Liver (tissue), 9 donors: Measurements from ENCODE around the gene SYT15. TPM values are rescaled to one million over a fixed set of nuclear protein-coding genes. Genes with fewer than 3 reads are reported as not detected.

ENCODE experiments used
- DNase-seq: peaks from one replicate; pipeline ENCODE4 v3.0.0-alpha.2; 2017; ENCODE audit warnings: low spot score
- H3K27ac ChIP-seq, 2 donors: one replicate each; pipeline ENCODE4 v1.7.0; 2013; ENCODE audit warnings: inconsistent platforms in 2 of 2, low read length in 2 of 2, control low read depth in 1 of 2, low read depth in 1 of 2, mild to moderate bottlenecking in 1 of 2
- H3K27me3 ChIP-seq, 4 donors: one replicate each; pipeline versions ENCODE4 v1.6.1 to v1.7.0; 2013; ENCODE audit warnings: low read length in 3 of 4, inconsistent platforms in 1 of 4, mild to moderate bottlenecking in 1 of 4, moderate library complexity in 1 of 4; ENCODE audit not compliant: control insufficient read depth in 4 of 4, insufficient read depth in 4 of 4
- H3K36me3 ChIP-seq, 4 donors: one replicate each; pipeline versions ENCODE4 v1.6.1 to v1.7.0; 2013; ENCODE audit warnings: low read length in 3 of 4, mild to moderate bottlenecking in 3 of 4, low read depth in 1 of 4, moderate library complexity in 1 of 4; ENCODE audit not compliant: control insufficient read depth in 4 of 4, insufficient read depth in 3 of 4
- H3K4me1 ChIP-seq, 4 donors: one replicate each; pipeline versions ENCODE4 v1.6.1 to v1.7.0; 2013; ENCODE audit warnings: low read length in 3 of 4, mild to moderate bottlenecking in 3 of 4, moderate library complexity in 1 of 4; ENCODE audit not compliant: control insufficient read depth in 4 of 4, insufficient read depth in 4 of 4
- H3K4me3 ChIP-seq, 3 donors: one replicate each; pipeline versions ENCODE4 v1.6.1 to v1.7.0; 2013; ENCODE audit warnings: low read length in 3 of 3, control low read depth in 1 of 3, low read depth in 1 of 3, mild to moderate bottlenecking in 1 of 3
- H3K9ac ChIP-seq, 2 donors: one replicate each; pipeline ENCODE4 v1.7.0; 2013; ENCODE audit warnings: low read length in 2 of 2, mild to moderate bottlenecking in 2 of 2, moderate library complexity in 2 of 2, control low read depth in 1 of 2, low read depth in 1 of 2
- H3K9me3 ChIP-seq, 4 donors: one replicate each; pipeline versions ENCODE4 v1.6.1 to v1.7.0; 2013; ENCODE audit warnings: low read length in 3 of 4; ENCODE audit not compliant: control insufficient read depth in 4 of 4
- ATF3 ChIP-seq: IDR thresholded peaks from 2 replicates; pipeline ENCODE4 v1.6.1; 2016; ENCODE audit warnings: antibody characterized with exemption
- CTCF ChIP-seq: fragments of 150-350 bp; IDR thresholded peaks from 2 replicates; pipeline ENCODE4 v1.5.1; 2017; ENCODE audit warnings: improper control_type of control experiment, low read depth, low read length; ENCODE audit not compliant: missing input control
- EGR1 ChIP-seq, 2 donors: IDR thresholded peaks; 2 replicates each; pipeline ENCODE4 v1.6.1; 2016 to 2018; ENCODE audit warnings: antibody characterized with exemption in 2 of 2, low read depth in 2 of 2
- FOXA1 ChIP-seq: IDR thresholded peaks from 2 replicates; pipeline ENCODE4 v1.6.1; 2016; ENCODE audit warnings: antibody characterized with exemption
- FOXA2 ChIP-seq: IDR thresholded peaks from 2 replicates; pipeline ENCODE4 v1.6.1; 2016; ENCODE audit warnings: antibody characterized with exemption
- GABPA ChIP-seq, 2 donors: IDR thresholded peaks in 1 of 2; conservative IDR thresholded peaks in 1 of 2; 2 replicates each; pipeline ENCODE4 v1.6.1; 2016; ENCODE audit warnings: antibody characterized with exemption in 2 of 2, mild to moderate bottlenecking in 1 of 2, moderate library complexity in 1 of 2
- HNF4A ChIP-seq, 2 donors: conservative IDR thresholded peaks; 2 replicates each; pipeline ENCODE4 v1.6.1; 2016; ENCODE audit warnings: antibody characterized with exemption in 2 of 2, mild to moderate bottlenecking in 2 of 2
- HNF4G ChIP-seq: IDR thresholded peaks from 2 replicates; pipeline ENCODE4 v1.6.1; 2016; ENCODE audit warnings: antibody characterized with exemption
- MAX ChIP-seq: IDR thresholded peaks from 2 replicates; pipeline ENCODE4 v1.6.1; 2016; ENCODE audit warnings: antibody characterized with exemption
- NR2F2 ChIP-seq: IDR thresholded peaks from 2 replicates; pipeline ENCODE4 v1.6.1; 2016; ENCODE audit warnings: antibody characterized with exemption
- RAD21 ChIP-seq, 2 donors: IDR thresholded peaks; 2 replicates each; pipeline ENCODE4 v1.6.1; 2016; ENCODE audit warnings: antibody characterized with exemption in 2 of 2, mild to moderate bottlenecking in 2 of 2
- REST ChIP-seq: IDR thresholded peaks from 2 replicates; pipeline ENCODE4 v1.6.1; 2016; ENCODE audit warnings: antibody characterized with exemption, mild to moderate bottlenecking
- RXRA ChIP-seq, 2 donors: IDR thresholded peaks; 2 replicates each; pipeline ENCODE4 v1.6.1; 2017 to 2018; ENCODE audit warnings: antibody characterized with exemption in 2 of 2, mild to moderate bottlenecking in 1 of 2
- SP1 ChIP-seq: IDR thresholded peaks from 2 replicates; pipeline ENCODE4 v1.6.1; 2018; ENCODE audit warnings: antibody characterized with exemption, mild to moderate bottlenecking
- TAF1 ChIP-seq: conservative IDR thresholded peaks from 2 replicates; pipeline ENCODE4 v1.6.1; 2016; ENCODE audit warnings: antibody characterized with exemption, mild to moderate bottlenecking
- YY1 ChIP-seq: IDR thresholded peaks from 2 replicates; pipeline ENCODE4 v1.6.1; 2016; ENCODE audit warnings: antibody characterized with exemption, mild to moderate bottlenecking
- ZBTB33 ChIP-seq: IDR thresholded peaks from 2 replicates; pipeline ENCODE4 v1.6.1; 2016; ENCODE audit warnings: antibody characterized with exemption
- WGBS: extraction: QIAGEN DNeasy Blood & Tissue Kit; methylation state at CpG from one replicate; pipeline ENCODE4 v1.1.7; 2013; 5-methylcytosine and 5-hydroxymethylcytosine counted together
- polyA plus RNA-seq, 2 donors: library from polyadenylated mRNA; stranded (reverse) in 1 of 2; unstranded in 1 of 2; fragments of 200-250 nt in 1 of 2; fragments of >200 nt in 1 of 2; fragmentation: Nextera tagmentation in 1 of 2; extraction: Ambion mirVana in 1 of 2; gene quantifications; one replicate each; pipeline versions ENCODE4 v1.2.1 to v1.2.3, GENCODE V29; 2013 to 2015
- total RNA-seq, 2 donors: library from RNA; depleted of rRNA; stranded (reverse); fragments of >200 nt; gene quantifications; one replicate each; pipeline ENCODE4 v1.2.3, GENCODE V29; 2014
- donor health status: healthy.
- donor health status: healthy.
- donor health status: healthy.
- donor health status: healthy.
- donor health status: healthy.

SYT15 gene
- total and polyA plus RNA-seq, 4 donors, result 0.35 to 1.8 (median 0.78) TPM

- DNase-seq, result no peak
- H3K9ac ChIP-seq, result no peak overlapping the region
- no peak overlapping the region for H3K27ac ChIP-seq
- TF ChIP-seq NR2F2 (no peak), HNF4A (conservative IDR thresholded peaks at IDR 0.05) (no peak), SP1 (no peak), FOXA1 (no peak), RXRA (IDR thresholded peaks at IDR 0.05) (no peak), MAX (no peak), ZBTB33 (no peak), TAF1 (no peak), HNF4G (no peak), ATF3 (no peak), GABPA (IDR thresholded peaks at IDR 0.05 in 1 of 2, conservative IDR thresholded peaks at IDR 0.05 in 1 of 2) (no peak), FOXA2 (no peak), YY1 (no peak), EGR1 (IDR thresholded peaks at IDR 0.05; ENCODE audit: low read depth in 2 of 2) (no peak), RAD21 (IDR thresholded peaks at IDR 0.05) (no peak), CTCF (no peak)
- H3K4me1 ChIP-seq, result no peaks in the 10 kb centered on the region
- WGBS, result 83% methylated on average over 7 of the region's 7 CpGs
- H3K27me3 ChIP-seq, result no peaks in the 10 kb centered on the region
- H3K4me3 ChIP-seq, result no peak overlapping the region
- no peaks in the 10 kb centered on the region for H3K36me3 ChIP-seq
- no peaks in the 10 kb centered on the region for H3K9me3 ChIP-seq
These were observed 30.3 kb upstream of the SYT15 start for GRCh38 chr10:46548498-46549090.

GRCh38 chr10:46549171-46550075 lies 29.5 kb upstream of the SYT15 start:
- no peak for DNase-seq
- Histone ChIP-seq H3K4me1 (no peaks in the 10 kb centered on the region), H3K4me3 (no peak overlapping the region), H3K27me3 (no peaks in the 10 kb centered on the region), H3K9ac (no peak overlapping the region), H3K27ac (no peak overlapping the region), H3K36me3 (no peaks in the 10 kb centered on the region), H3K9me3 (no peaks in the 10 kb centered on the region)
- 87% methylated on average over 31 of the region's 31 CpGs for WGBS
- no peak for TF ChIP-seq CTCF
- TF ChIP-seq FOXA1, result no peak
- TF ChIP-seq FOXA2, result no peak
- TF ChIP-seq ZBTB33, result no peak
- TF ChIP-seq RAD21 (IDR thresholded peaks at IDR 0.05), result no peak
- no peak for TF ChIP-seq HNF4G
- TF ChIP-seq RXRA (IDR thresholded peaks at IDR 0.05), result no peak
- no peak for TF ChIP-seq TAF1
- TF ChIP-seq REST, result no peak
- TF ChIP-seq SP1, result no peak
